Caco-2 (cell line): ENCODE measurements around the gene DLG2. TPM values are rescaled to one million over a fixed set of nuclear protein-coding genes. Genes with fewer than 3 reads are reported as not detected.
"Not testable (repeated sequence)": the region's sequence is repeated elsewhere in the genome, so short reads cannot be mapped to it uniquely, and the experiment has no call there.

Source experiments
- BruUV-seq: library from RNA; stranded (reverse); fragments of 400-500 nt; replicated peaks from 2 replicates; lab custom pipeline; 2021; lab: Mats Ljungman, UMichigan
- CTCF ChIA-PET: fragments of 300-600 bp; sonication (Branson Sonifier 250); formaldehyde crosslinking; loops from one replicate; lab custom pipeline; 2022; ENCODE audit warnings: antibody characterized with exemption; lab: Charles Lee
- POLR2A ChIA-PET: fragments of 300-600 bp; sonication (Branson Sonifier 250); formaldehyde crosslinking; loops from one replicate; lab custom pipeline; 2022; ENCODE audit warnings: antibody characterized with exemption; lab: Charles Lee
- DNase-seq, 2 experiments: peaks; one replicate each; pipeline versions ENCODE4 v3.0.0 to v3.0.0-alpha.2; 2020 to 2022
- H3K27me3 ChIP-seq: replicated peaks from 2 replicates; pipeline ENCODE4 v1.6.0; 2011; ENCODE audit warnings: low read length; ENCODE audit not compliant: control insufficient read depth, insufficient read depth
- H3K36me3 ChIP-seq: 2 replicates; pipeline ENCODE4 v1.5.1; 2011; ENCODE audit warnings: low read length; ENCODE audit not compliant: control insufficient read depth, insufficient read depth
- H3K4me1 ChIP-seq: fragments of 250-450 bp; sonication (Bioruptor Pico); 2 replicates; pipeline ENCODE4 v1.5.1; 2020; ENCODE audit warnings: mild to moderate bottlenecking
- H3K4me3 ChIP-seq: 2 replicates; pipeline ENCODE4 v1.5.1; 2011; ENCODE audit warnings: low read depth, mild to moderate bottlenecking, control low read depth, low read length
- H3K9me3 ChIP-seq: fragments of 250-450 bp; sonication (Bioruptor Pico); 2 replicates; pipeline ENCODE4 v1.5.1; 2020; ENCODE audit warnings: mild to moderate bottlenecking, moderate library complexity
- H3K27ac Mint-ChIP-seq: one replicate; pipeline ENCODE4 v1.8.0; 2022; ENCODE audit warnings: mixed read lengths; ENCODE audit not compliant: unreplicated experiment
- H3K27me3 Mint-ChIP-seq: one replicate; pipeline ENCODE4 v1.8.0; 2022; ENCODE audit warnings: mixed read lengths; ENCODE audit not compliant: insufficient read depth, unreplicated experiment
- H3K36me3 Mint-ChIP-seq: one replicate; pipeline ENCODE4 v1.8.0; 2022; ENCODE audit warnings: mild to moderate bottlenecking, mixed read lengths; ENCODE audit not compliant: insufficient read depth, unreplicated experiment
- H3K4me1 Mint-ChIP-seq: one replicate; pipeline ENCODE4 v1.8.0; 2022; ENCODE audit warnings: low read depth, mixed read lengths; ENCODE audit not compliant: unreplicated experiment
- H3K4me3 Mint-ChIP-seq: one replicate; pipeline ENCODE4 v1.8.0; 2022; ENCODE audit warnings: mild to moderate bottlenecking, moderate library complexity, mixed read lengths; ENCODE audit not compliant: unreplicated experiment
- H3K9me3 Mint-ChIP-seq: one replicate; pipeline ENCODE4 v1.8.0; 2022; ENCODE audit warnings: mixed read lengths; ENCODE audit not compliant: unreplicated experiment
- CTCF ChIP-seq, 2 experiments: fragments of 200-600 bp in 1 of 2; IDR thresholded peaks; 1 replicate in 1 of 2; 2 replicates in 1 of 2; pipeline versions ENCODE4 v1.5.1 to v1.8.0; 2011 to 2022; ENCODE audit warnings: antibody characterized with exemption in 1 of 2, control low read depth in 1 of 2, inconsistent platforms in 1 of 2, low read depth in 1 of 2, low read length in 1 of 2, mild to moderate bottlenecking in 1 of 2, moderate library complexity in 1 of 2; ENCODE audit not compliant: insufficient read depth in 1 of 2, severe bottlenecking in 1 of 2, unreplicated experiment in 1 of 2
- intact Hi-C: fragments of 100-400 bp; cut with micrococcal nuclease; formaldehyde crosslinking; loops from one replicate; pipeline ENCODE4 v1.10.0; 2022; ENCODE audit not compliant: unreplicated experiment
- total RNA-seq: library from RNA; stranded (reverse); gene quantifications from 2 replicates; pipeline ENCODE4 v1.2.3, GENCODE V29; 2022

DLG2 gene
- total RNA-seq, 1 experiment from 2014 or later: 21.6 TPM

GRCh38 chr11:85406841-85407240, 220.3 kb downstream of the DLG2 start:
- CTCF ChIA-PET: no interaction called here
- no peaks in the 10 kb centered on the region for H3K9me3 Mint-ChIP-seq

GRCh38 chr11:85406316-85406715, 220.8 kb downstream of the DLG2 start:
- no peaks in the 10 kb centered on the region for H3K36me3 Mint-ChIP-seq
- no peaks in the 10 kb centered on the region for H3K27me3 ChIP-seq
- no peak for DNase-seq
- no peak overlapping the region for H3K4me3 Mint-ChIP-seq
- BruUV-seq: no TSS peak
- no peak overlapping the region for H3K4me3 ChIP-seq
- H3K27me3 Mint-ChIP-seq: peaks cover 11% of the 10 kb centered on the region
- no peaks in the 10 kb centered on the region for H3K4me1 Mint-ChIP-seq
- no peak overlapping the region for H3K27ac Mint-ChIP-seq
- H3K9me3 ChIP-seq: no peaks in the 10 kb centered on the region
- CTCF ChIA-PET: no interaction called here
- H3K9me3 Mint-ChIP-seq: no peaks in the 10 kb centered on the region
- POLR2A ChIA-PET: no interaction called here
- H3K36me3 ChIP-seq: no peaks in the 10 kb centered on the region
- no peak for TF ChIP-seq CTCF (IDR thresholded peaks at IDR 0.05; ENCODE audit: insufficient read depth in 1 of 2, low read depth in 1 of 2, low read length in 1 of 2, severe bottlenecking in 1 of 2, unreplicated experiment in 1 of 2)
- intact Hi-C loops: no loop called here
- H3K4me1 ChIP-seq: no peaks in the 10 kb centered on the region

More at GRCh38 chr11:85406841-85407240, 220.3 kb downstream of the DLG2 start:
- no peaks in the 10 kb centered on the region for H3K36me3 Mint-ChIP-seq
- H3K36me3 ChIP-seq: no peaks in the 10 kb centered on the region
- no peak overlapping the region for H3K4me3 ChIP-seq
- peaks cover 12% of the 10 kb centered on the region for H3K27me3 Mint-ChIP-seq
- no peaks in the 10 kb centered on the region for H3K4me1 ChIP-seq
- H3K4me3 Mint-ChIP-seq: no peak overlapping the region
- POLR2A ChIA-PET: no interaction called here
- DNase-seq: no peak
- H3K27ac Mint-ChIP-seq: no peak overlapping the region
- H3K27me3 ChIP-seq: no peaks in the 10 kb centered on the region
- no peaks in the 10 kb centered on the region for H3K4me1 Mint-ChIP-seq
- TF ChIP-seq CTCF (IDR thresholded peaks at IDR 0.05; ENCODE audit: insufficient read depth in 1 of 2, low read depth in 1 of 2, low read length in 1 of 2, severe bottlenecking in 1 of 2, unreplicated experiment in 1 of 2): no peak
- H3K9me3 ChIP-seq: no peaks in the 10 kb centered on the region
- intact Hi-C loops: no loop called here
- BruUV-seq: no TSS peak

GRCh38 chr11:85395515-85396055, 231.6 kb downstream of the DLG2 start:
- H3K9me3 Mint-ChIP-seq, CTCF ChIA-PET, POLR2A ChIA-PET, H3K36me3 ChIP-seq, H3K36me3 Mint-ChIP-seq, H3K4me1 ChIP-seq, BruUV-seq, intact Hi-C loops, H3K4me3 ChIP-seq, H3K4me3 Mint-ChIP-seq, H3K27me3 ChIP-seq, H3K9me3 ChIP-seq, H3K27ac Mint-ChIP-seq, DNase-seq, H3K4me1 Mint-ChIP-seq: not testable (repeated sequence)
- peaks cover 27% of the 10 kb centered on the region for H3K27me3 Mint-ChIP-seq
